GF-D8 (cell line): ENCODE results near the gene MIER2.
A peak's percentile ranks its signal among the peaks of the same experiment; 100 is the strongest.
"Not testable (repeated sequence)": the region's sequence is repeated elsewhere in the genome, so short reads cannot be mapped to it uniquely, and the experiment has no call there.

ENCODE experiments used
- DNase-seq: peaks from one replicate; lab custom pipeline; 2025; lab: John Stamatoyannopoulos, UW

The MIER2 gene, protein sequence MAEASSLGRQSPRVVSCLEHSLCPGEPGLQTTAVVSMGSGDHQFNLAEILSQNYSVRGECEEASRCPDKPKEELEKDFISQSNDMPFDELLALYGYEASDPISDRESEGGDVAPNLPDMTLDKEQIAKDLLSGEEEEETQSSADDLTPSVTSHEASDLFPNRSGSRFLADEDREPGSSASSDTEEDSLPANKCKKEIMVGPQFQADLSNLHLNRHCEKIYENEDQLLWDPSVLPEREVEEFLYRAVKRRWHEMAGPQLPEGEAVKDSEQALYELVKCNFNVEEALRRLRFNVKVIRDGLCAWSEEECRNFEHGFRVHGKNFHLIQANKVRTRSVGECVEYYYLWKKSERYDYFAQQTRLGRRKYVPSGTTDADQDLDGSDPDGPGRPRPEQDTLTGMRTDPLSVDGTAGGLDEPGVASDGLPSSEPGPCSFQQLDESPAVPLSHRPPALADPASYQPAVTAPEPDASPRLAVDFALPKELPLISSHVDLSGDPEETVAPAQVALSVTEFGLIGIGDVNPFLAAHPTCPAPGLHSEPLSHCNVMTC

DNA sequence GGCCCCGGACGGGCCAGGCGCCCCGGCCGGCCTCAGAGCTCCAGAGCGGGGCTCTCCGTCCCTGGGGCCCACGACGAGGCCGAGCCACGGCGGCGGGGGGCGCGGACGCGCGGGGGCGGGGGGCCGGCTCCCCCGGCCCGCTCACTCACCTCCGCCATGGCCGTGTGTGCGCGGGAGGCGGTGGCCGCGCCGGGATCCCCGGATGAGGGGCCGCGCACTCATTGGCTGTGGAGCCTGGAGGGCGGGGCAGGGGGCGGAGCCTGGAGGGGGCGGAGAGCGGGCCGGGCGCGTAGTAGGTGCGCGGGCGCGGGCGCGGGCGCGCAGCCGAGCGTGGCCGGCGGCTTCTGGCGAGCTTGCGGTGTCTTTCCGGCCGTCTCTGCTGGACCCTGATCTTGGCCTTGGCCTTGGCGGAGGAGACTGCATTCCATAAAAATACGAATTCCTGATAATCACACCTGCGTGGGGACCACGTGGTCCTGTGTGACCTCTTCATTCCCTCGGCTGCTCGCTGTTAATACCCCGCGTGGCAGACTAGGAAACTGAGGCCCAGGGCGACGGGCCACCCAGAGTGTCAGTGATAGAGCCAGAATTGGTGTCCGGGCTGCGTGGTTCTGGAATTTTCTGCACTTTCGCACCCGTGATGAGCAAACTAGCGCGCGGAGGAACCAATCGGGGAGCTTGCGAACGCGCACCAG lies at the start of gene MIER2:
Gene MIER2, minus strand, starts transcription at position 172 of the 695 bp plus-strand sequence. Its CDS starts 14 bp downstream, at position 158.
- DNase-seq: peak; percentile 45

DNA sequence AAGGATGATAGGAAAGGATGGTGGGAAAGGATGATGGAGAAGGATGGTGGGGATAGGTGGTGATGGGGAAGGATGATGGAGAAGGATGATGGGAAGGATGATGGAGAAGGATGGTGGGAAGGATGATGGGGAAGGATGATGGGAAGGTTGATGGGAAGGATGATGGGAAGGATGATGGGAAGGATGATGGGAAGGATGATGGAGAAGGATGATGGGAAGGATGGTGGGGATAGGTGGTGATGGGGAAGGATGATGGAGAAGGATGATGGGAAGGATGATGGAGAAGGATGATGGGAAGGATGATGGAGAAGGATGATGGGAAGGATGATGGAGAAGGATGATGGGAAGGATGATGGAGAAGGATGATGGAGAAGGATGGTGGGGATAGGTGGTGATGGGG lies 49.0 kb upstream of the MIER2 start:
- not testable (repeated sequence) for DNase-seq

DNA sequence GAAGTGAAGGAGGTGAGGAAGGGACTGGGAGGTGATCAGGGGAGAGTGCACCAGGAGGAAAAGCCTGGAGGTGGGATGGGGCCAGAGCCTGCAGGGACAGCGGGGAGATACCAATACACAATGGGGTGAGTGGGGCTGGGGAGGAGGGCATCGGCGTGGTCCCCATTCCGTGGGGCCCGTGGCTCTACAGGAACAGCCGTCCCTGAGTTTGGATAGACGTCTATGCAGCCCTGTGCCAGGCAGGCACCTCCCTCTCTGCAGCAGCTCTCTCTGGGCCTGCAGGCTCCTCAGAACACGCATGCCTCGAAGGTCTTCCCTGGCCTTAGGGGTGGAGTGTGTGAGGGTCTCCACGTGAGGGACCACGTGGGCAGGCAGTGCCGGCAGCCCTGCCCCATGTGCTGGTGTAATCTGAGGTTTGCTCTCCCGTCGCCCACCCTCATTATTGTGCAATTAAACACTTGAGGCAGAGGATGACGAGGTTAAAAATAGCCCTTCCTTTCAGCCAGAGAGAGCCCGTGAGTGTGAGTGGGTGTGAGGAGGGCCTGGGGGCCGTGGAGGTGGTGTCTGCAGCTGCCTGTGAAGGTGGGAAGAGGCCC lies 47.9 kb upstream of the MIER2 start:
- DNase-seq: no peak

DNA sequence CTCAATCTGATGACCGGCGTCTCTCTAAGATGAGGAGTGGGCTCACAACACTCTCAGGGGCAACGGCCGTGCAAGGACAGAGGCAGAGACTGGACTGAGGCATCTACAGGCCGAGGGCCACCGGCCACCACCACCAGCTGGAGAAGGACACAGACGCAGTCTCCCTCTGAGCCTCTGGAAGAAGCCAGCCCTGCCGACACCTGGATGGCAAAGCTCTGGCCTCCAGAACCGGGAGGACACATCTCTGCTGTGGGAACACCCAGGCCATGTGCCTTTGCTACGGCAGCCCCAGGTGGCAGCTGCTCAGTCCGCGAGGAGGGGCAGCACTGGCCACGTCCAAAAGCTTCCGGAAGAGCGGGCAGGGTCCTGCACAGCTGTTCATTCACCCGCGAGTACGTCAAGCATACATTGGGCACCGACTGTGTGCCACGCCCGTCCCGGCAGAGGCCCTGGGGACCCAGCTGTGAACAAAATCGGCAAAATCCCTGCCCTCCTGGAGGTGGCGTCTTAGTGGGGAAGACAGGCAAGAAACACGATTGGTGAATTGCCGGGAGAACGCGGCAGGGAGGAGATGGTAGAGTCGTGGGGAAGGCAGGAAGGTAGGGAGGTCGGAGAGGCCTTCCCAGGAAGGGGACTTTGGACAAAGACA lies 47.3 kb upstream of the MIER2 start:
- no peak for DNase-seq

DNA sequence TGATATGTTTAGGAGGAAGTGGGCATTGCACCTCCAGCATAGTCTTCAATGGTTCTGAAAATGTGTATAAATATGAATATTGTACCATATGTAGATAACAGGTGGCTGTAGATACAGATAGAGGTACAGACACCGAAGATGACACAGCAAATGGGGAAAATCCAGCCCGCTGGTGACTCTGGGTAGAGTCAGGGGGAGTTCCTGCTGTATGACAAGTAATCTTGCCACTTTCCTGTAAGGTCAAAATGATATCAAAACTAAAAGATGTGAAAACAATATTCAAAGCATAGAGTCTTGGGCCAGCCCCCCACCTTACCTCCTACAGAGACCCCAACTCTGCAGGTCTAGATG lies 46.6 kb upstream of the MIER2 start:
- no peak for DNase-seq

GRCh38 chr19:390386-391206 lies 46.0 kb upstream of the MIER2 start:
- no peak for DNase-seq

- no peak for DNase-seq
Measured at GRCh38 chr19:389935-390289, 45.3 kb upstream of the MIER2 start.

DNA sequence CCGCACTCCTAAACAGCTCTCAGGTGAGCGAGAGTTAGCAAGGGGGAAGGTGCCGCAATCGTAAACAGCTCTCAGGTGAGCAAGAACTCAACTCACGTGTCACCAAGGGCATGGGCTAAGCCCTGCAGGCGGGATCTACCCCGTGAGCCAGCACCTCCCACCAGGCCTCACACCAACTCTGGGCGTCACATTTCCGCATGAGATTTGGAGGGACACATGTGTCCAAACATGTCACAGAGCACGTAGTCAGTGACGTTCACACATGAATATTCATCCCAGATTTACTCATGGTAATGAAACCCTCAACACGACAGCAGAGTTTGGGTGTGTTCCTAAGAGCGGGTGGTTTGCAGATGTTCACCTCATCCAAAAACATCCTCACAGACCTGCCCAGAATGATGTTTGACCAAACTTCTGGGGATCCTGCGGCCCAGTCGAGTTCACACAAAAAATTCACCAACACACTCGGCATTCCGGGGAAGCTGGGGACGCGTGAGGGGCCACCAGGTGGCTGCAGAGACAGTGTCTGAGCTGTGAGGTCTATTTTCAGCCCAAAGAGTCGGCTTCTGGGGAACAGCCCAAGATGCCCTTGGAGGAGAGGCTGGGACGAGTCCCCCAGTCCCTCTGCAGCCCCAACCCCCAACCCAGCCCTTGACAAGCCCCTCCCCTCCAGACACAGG lies 44.8 kb upstream of the MIER2 start:
- DNase-seq: no peak

GRCh38 chr19:388691-389090 lies 44.1 kb upstream of the MIER2 start:
- DNase-seq: no peak

GRCh38 chr19:387777-388176 lies 43.2 kb upstream of the MIER2 start:
- no peak for DNase-seq

GRCh38 chr19:386632-387301 lies 42.2 kb upstream of the MIER2 start:
- DNase-seq: not testable (repeated sequence)

- DNase-seq: not testable (repeated sequence)
Measured at GRCh38 chr19:386189-386588, 41.6 kb upstream of the MIER2 start.

DNA sequence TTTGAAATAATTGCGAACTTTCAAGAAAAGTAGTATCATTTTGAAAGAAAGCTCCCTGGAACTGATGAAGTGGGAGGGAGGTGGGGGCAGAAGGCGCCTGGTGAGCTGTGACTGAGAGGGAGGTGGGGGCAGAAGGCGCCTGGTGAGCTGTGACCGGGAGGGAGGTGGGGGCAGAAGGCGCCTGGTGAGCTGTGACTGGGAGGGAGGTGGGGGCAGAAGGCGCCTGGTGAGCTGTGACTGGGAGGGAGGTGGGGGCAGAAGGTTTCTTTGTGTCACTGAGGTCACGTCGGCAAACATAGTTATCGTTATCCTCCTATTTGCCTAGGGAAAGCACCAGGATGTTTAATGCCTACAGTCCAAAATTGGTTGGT lies 40.2 kb upstream of the MIER2 start:
- DNase-seq: no peak

- DNase-seq: no peak
Measured at GRCh38 chr19:383922-384798, 39.6 kb upstream of the MIER2 start.

DNA sequence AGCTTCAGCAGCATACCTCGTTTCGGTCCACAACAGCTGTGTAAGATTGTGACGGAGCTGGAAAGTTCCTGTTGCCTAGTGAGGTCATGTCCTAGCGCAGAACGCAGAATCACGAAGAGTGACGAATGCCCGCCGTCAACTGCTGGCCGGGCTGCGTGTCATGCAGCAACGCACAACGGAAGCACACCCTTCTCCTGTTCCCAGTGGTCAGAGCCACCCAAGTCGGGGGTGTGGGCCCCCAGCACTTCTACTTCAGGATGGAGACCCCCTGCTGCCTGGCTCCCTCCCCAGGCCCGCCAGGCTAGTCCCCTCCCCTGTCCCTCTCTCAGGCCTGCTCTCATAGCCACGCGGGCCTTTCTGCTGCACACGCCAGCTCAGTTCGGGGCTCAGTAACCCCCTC lies 38.4 kb upstream of the MIER2 start:
- no peak for DNase-seq

DNA sequence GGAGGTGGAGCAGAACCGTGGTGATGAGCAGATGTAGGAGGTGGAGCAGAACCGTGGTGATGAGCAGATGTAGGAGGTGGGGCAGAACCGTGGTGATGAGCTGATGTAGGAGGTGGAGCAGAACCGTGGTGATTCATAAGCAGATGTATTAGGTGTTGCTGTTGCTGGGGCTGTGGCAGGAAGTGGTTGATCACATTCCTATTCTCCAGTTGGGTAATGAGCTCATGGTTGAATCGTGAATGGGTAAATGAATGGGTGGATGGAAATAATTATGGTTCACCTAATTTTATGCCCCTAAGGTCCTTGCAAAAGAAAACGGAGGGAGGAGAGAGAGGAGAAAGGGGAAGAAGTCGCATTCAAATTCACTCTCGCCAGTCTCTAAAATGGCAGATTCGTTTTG lies 38.0 kb upstream of the MIER2 start:
- DNase-seq: not testable (repeated sequence)

DNA sequence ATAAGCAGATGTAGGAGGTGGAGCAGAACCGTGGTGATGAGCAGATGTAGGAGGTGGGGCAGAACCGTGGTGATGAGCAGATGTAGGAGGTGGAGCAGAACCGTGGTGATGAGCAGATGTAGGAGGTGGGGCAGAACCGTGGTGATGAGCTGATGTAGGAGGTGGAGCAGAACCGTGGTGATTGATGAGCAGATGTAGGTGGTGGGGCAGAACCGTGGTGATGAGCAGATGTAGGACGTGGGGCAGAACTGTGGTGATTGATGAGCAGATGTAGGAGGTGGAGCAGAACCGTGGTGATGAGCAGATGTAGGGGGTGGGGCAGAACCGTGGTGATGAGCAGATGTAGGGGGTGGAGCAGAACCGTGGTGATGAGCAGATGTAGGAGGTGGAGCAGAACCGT lies 37.3 kb upstream of the MIER2 start:
- not testable (repeated sequence) for DNase-seq

DNA sequence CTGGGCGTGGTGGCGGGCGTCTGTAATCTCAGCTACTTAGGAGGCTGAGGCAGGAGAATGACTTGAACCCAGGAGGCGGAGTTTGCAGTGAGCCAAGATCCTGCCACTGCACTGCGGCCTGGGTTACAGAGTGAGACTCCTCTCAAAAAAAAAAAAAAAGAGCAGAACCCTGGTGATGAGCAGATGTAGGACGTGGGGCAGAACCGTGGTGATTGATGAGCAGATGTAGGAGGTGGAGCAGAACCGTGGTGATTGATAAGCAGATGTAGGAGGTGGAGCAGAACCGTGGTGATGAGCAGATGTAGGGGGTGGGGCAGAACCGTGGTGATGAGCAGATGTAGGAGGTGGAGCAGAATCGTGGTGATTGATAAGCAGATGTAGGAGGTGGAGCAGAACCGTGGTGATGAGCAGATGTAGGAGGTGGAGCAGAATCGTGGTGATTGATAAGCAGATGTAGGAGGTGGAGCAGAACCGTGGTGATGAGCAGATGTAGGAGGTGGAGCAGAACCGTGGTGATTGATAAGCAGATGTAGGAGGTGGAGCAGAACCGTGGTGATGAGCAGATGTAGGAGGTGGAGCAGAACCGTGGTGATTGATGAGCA lies 36.1 kb upstream of the MIER2 start:
- DNase-seq: not testable (repeated sequence)

DNA sequence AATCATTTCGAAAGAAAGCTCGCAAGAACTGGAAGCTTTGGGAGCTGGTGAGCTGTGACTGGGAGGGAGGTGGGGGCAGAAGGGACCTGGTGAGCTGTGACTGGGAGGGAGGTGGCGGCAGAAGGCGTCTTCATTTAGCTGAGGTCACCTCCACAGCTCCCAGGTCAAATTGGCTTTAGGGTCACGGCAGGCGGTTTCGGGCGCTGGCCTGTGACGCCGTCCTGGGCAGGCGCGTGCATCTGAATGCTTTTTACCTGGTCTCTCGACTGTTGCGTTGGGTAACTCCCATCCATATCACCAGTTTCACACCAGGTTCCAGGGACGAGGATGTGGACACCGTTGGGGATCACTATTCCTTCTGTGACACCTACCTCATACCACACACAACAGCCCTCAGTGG lies 35.2 kb upstream of the MIER2 start:
- DNase-seq: no peak
